ENCODE results near the gene CCDC183. TPM values are rescaled to one million over a fixed set of nuclear protein-coding genes. Genes with fewer than 3 reads are reported as not detected.
A peak's percentile ranks its signal among the peaks of the same experiment; 100 is the strongest.
"Not testable (repeated sequence)": the region's sequence is repeated elsewhere in the genome, so short reads cannot be mapped to it uniquely, and the experiment has no call there.

CCDC183 gene
- total and polyA plus RNA-seq, 3 experiments from 2014 or later: 0.26 to 0.73 TPM; not detected in 1

DNA sequence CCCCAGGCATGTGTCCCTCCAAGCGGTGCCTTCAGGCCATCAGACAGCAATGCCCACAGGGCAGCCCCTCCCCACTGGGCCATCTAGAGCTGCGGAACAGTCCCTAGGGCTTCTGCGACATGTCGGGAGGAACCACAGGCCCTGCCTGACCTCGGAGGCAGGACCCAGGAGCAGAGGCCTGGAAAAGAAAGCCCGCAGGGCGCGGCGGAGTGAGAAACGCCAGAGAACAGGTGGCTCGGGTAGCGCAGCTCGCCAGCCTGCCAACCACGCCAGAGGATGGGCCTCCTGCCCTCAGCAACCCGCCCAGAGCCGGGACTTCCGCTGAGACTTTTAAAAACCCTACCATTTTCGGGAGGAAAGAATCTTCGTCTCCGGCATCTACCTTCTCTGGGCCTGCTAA is 38.8 kb upstream of the CCDC183 start:
- Mint-ChIP-seq H3K27ac (peak overlapping the region in 1 of 8 donors; percentile 54), H3K9me3 (peaks cover 6 to 12% (median 7%) of the 10 kb centered on the region in 5 donors), H3K27me3 (peaks cover 7 to 26% of the 10 kb centered on the region in 2 donors), H3K4me3 (no peak overlapping the region), H3K36me3 (peaks cover 0 to 5% (median 0%) of the 10 kb centered on the region in 3 donors), H3K4me1 (no peaks in the 10 kb centered on the region)
- Histone ChIP-seq H3K27me3 (ENCODE audit: insufficient read depth, low read length, poor library complexity, severe bottlenecking) (no peaks in the 10 kb centered on the region), H3K27ac (ENCODE audit: low read depth, low read length) (no peak overlapping the region), H3K4me3 (ENCODE audit: low read length) (no peak overlapping the region), H3K9me3 (ENCODE audit: low read length) (no peaks in the 10 kb centered on the region), H3K4me1 (ENCODE audit: insufficient read depth, low read length) (no peaks in the 10 kb centered on the region), H3K36me3 (ENCODE audit: insufficient read depth, low read length) (no peaks in the 10 kb centered on the region)
- CTCF ChIA-PET: interaction anchor here (1.4 kb wide), 1 partner anchor 31 kb away, joined by 3 read pairs; no protein-coding TSS in a partner anchor
- POLR2A ChIA-PET: interaction anchor here (0.7 kb wide), 1 partner anchor 797 kb away, joined by 3 read pairs; no protein-coding TSS in a partner anchor
- no peak for DNase-seq

DNA sequence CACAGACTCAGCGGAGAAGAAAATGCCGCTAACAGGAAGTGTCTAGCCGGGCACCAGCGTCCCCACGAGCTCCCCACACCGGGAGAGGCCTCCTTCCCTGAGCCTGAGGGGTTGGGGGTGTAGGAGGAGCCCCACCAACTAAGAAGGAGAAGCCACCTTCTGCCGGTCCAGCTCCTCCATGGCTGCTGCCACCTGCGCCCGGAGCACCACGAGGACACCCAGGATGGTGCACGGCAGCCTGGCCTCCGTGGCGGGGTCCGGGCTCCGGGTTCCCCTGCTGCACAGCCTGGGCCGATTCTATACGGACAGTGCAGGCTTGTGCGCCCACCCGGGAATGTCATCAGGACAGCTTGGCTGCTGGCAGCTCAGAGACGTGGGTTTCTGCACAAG is 38.4 kb upstream of the CCDC183 start:
- H3K27ac Mint-ChIP-seq: no peak overlapping the region
- no peaks in the 10 kb centered on the region for H3K4me1 ChIP-seq (ENCODE audit: insufficient read depth, low read length)
- H3K27me3 Mint-ChIP-seq: peaks cover 7 to 22% of the 10 kb centered on the region in 2 donors
- POLR2A ChIA-PET: interaction anchor here (0.7 kb wide), 1 partner anchor 796 kb away, joined by 3 read pairs; no protein-coding TSS in a partner anchor
- no peak for DNase-seq
- H3K9me3 ChIP-seq (ENCODE audit: low read length): no peaks in the 10 kb centered on the region
- peaks cover 0 to under 1% (median 0%) of the 10 kb centered on the region in 3 donors for H3K36me3 Mint-ChIP-seq
- no peak overlapping the region for H3K4me3 ChIP-seq (ENCODE audit: low read length)
- H3K4me3 Mint-ChIP-seq: no peak overlapping the region
- no peak overlapping the region for H3K27ac ChIP-seq (ENCODE audit: low read depth, low read length)
- H3K36me3 ChIP-seq (ENCODE audit: insufficient read depth, low read length): no peaks in the 10 kb centered on the region
- CTCF ChIA-PET: interaction anchor here (0.6 to 1.5 kb wide), 4 partner anchors 9 to 31 kb away, joined by 3 to 4 read pairs (median 3); partner anchors contain the start of gene LCN6
- H3K9me3 Mint-ChIP-seq: peaks cover 1 to 8% (median 3%) of the 10 kb centered on the region in 5 donors
- no peaks in the 10 kb centered on the region for H3K4me1 Mint-ChIP-seq
- H3K27me3 ChIP-seq (ENCODE audit: insufficient read depth, low read length, poor library complexity, severe bottlenecking): no peaks in the 10 kb centered on the region

DNA sequence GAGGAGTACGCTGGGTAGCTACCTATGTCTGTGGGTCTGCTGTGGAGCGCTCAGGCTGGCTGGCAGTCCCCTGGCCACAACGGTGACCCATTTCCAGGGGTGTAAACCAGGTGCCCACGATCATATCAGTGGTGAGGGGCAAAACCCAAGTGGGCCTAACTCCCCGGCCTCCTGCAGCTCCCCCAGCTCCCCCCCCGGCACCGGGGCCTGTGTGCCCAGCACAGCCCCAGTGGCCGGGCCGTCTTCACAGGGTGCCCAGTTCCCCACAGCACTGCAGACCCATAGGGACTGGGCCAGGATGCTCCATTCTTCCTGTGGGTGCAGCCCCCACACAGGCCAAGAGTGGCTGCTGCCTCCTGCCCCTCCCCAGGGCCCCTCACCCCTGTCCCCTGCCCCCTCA is 37.1 kb upstream of the CCDC183 start:
- POLR2A ChIA-PET: no interaction called here
- H3K4me1 Mint-ChIP-seq: no peaks in the 10 kb centered on the region
- peaks cover 0 to 7% (median 2%) of the 10 kb centered on the region in 5 donors for H3K9me3 Mint-ChIP-seq
- no peak overlapping the region for H3K4me3 ChIP-seq (ENCODE audit: low read length)
- no peaks in the 10 kb centered on the region for H3K36me3 Mint-ChIP-seq
- no peaks in the 10 kb centered on the region for H3K27me3 ChIP-seq (ENCODE audit: insufficient read depth, low read length, poor library complexity, severe bottlenecking)
- H3K4me1 ChIP-seq (ENCODE audit: insufficient read depth, low read length): no peaks in the 10 kb centered on the region
- H3K9me3 ChIP-seq (ENCODE audit: low read length): no peaks in the 10 kb centered on the region
- H3K27me3 Mint-ChIP-seq: peaks cover 7 to 22% of the 10 kb centered on the region in 2 donors
- H3K27ac ChIP-seq (ENCODE audit: low read depth, low read length): no peak overlapping the region
- H3K4me3 Mint-ChIP-seq: no peak overlapping the region
- no peak overlapping the region for H3K27ac Mint-ChIP-seq
- CTCF ChIA-PET: interaction anchor here (1.3 to 1.5 kb wide), 2 partner anchors 10 to 29 kb away, joined by 3 to 4 read pairs; partner anchors contain the start of gene LCN6
- no peaks in the 10 kb centered on the region for H3K36me3 ChIP-seq (ENCODE audit: insufficient read depth, low read length)
- DNase-seq: peak in 1 of 5 donors; percentile 41

DNA sequence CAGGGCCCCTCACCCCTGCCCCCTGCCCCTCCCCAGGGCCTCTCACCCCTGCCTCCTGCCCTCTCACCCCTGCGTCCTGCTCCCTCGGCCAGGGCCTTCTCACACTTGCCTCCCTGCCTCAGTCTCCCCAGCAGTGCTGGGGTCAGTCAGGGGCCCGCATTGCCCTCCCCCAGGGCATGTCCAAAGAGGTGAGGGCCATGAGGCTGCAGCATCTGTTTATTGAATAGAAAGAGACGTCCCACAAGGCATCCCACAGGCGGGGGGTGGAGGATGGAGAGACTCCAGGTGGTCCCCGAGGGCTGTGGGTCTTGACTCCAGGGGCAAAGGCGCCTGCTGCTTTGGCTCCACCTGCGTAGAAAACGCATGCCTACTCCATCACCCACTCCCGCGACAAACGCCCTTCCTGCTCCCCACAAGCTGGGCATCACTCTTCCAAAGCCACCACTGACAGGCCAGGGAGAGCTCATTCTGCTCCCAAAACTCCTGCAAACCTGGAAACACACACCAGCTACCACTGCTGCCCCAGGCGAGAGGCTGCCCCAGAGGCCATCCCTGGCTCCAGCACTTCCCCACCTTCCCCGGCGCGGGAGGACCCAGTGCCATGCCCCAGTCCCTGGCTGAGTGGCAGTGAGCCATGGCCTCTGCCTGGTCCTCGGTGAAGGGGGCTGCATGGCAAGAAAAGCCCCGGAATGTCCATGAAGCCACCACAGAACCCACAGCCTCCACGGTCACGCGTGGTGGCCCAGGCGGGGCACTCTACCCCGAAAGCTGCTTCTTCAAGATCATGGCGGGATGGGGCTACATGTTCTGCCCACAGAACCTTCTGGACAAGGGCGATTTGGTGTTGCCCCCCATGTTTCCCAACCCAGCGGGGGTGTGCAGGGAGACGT is 36.5 kb upstream of the CCDC183 start:
- H3K4me1 ChIP-seq (ENCODE audit: insufficient read depth, low read length): no peaks in the 10 kb centered on the region
- peaks cover 0 to 7% (median 2%) of the 10 kb centered on the region in 5 donors for H3K9me3 Mint-ChIP-seq
- H3K9me3 ChIP-seq (ENCODE audit: low read length): no peaks in the 10 kb centered on the region
- H3K36me3 ChIP-seq (ENCODE audit: insufficient read depth, low read length): no peaks in the 10 kb centered on the region
- no peaks in the 10 kb centered on the region for H3K36me3 Mint-ChIP-seq
- ChIA-PET CTCF (no interaction called here), POLR2A (no interaction called here)
- no peak overlapping the region for H3K4me3 ChIP-seq (ENCODE audit: low read length)
- peaks cover 7 to 22% of the 10 kb centered on the region in 2 donors for H3K27me3 Mint-ChIP-seq
- no peaks in the 10 kb centered on the region for H3K27me3 ChIP-seq (ENCODE audit: insufficient read depth, low read length, poor library complexity, severe bottlenecking)
- no peak overlapping the region for H3K4me3 Mint-ChIP-seq
- H3K27ac Mint-ChIP-seq: no peak overlapping the region
- peak in 1 of 5 donors; percentile 33 for DNase-seq
- H3K27ac ChIP-seq (ENCODE audit: low read depth, low read length): no peak overlapping the region
- no peaks in the 10 kb centered on the region for H3K4me1 Mint-ChIP-seq

DNA sequence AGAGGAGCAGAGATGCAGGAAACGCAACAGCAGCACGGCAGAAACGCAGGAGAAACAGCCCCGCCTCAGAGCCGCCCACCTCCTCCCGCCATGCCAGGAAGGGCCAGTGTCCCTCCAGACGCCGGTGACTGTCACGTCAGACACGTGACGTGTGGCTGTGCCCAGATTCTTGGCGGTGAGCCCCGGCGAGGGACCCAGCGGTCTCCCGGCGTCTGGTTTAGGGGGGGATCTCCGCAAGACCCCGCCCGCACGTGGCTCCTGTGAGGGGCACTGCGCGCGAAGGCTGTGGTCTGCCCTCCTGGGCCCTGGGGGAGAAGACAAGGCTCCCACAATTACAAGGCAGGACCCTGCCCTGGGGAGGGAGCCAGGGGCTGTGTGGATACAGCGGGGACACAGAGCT is 35.7 kb upstream of the CCDC183 start:
- Mint-ChIP-seq H3K36me3 (no peaks in the 10 kb centered on the region), H3K27me3 (peaks cover 7 to 21% of the 10 kb centered on the region in 2 donors), H3K9me3 (peaks cover 0 to 5% (median 2%) of the 10 kb centered on the region in 5 donors), H3K4me1 (no peaks in the 10 kb centered on the region), H3K4me3 (no peak overlapping the region), H3K27ac (no peak overlapping the region)
- CTCF ChIA-PET: interaction anchor here (1.3 kb wide), 1 partner anchor 17 kb away, joined by 4 read pairs; no protein-coding TSS in a partner anchor
- H3K4me1 ChIP-seq (ENCODE audit: insufficient read depth, low read length): no peaks in the 10 kb centered on the region
- no peaks in the 10 kb centered on the region for H3K36me3 ChIP-seq (ENCODE audit: insufficient read depth, low read length)
- H3K4me3 ChIP-seq (ENCODE audit: low read length): no peak overlapping the region
- H3K27me3 ChIP-seq (ENCODE audit: insufficient read depth, low read length, poor library complexity, severe bottlenecking): no peaks in the 10 kb centered on the region
- H3K27ac ChIP-seq (ENCODE audit: low read depth, low read length): no peak overlapping the region
- POLR2A ChIA-PET: no interaction called here
- H3K9me3 ChIP-seq (ENCODE audit: low read length): no peaks in the 10 kb centered on the region
- DNase-seq: no peak

DNA sequence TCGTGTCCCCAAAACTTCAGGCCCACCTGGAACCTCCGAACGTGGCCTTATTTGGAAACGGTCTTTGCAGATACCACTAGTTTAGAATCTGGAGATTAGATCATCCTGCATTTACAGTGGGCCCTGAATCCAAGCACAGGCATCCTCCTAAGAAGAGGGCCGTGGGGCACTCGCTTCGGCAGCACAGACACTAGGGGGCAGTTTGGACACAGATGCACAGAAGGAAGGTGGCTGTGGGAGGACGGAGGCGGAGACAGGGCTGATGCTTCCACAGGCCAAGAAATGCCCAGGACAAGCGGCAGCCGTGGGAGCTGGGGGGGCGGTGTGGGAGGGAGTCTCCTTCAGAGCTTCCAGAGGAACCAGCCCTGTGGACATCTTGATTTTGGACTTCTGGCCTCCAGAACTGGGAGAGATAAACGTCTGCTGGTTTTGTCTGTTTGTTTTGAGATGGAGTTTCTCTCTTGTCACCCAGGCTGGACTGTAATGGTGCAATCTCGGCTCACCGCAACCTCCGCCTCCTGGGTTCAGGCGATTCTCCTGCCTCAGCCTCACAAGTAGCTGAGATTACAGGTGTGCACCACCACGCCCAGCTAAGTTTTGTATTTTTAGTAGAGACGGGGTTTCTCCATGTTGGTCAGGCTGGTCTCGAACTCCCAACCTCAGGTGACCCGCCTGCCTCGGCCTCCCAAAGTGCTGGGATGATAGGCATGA is 35.1 kb upstream of the CCDC183 start:
- H3K9me3 ChIP-seq (ENCODE audit: low read length); POLR2A ChIA-PET; H3K4me3 Mint-ChIP-seq; H3K36me3 ChIP-seq (ENCODE audit: insufficient read depth, low read length); H3K27ac ChIP-seq (ENCODE audit: low read depth, low read length); H3K4me1 Mint-ChIP-seq; H3K4me3 ChIP-seq (ENCODE audit: low read length); H3K36me3 Mint-ChIP-seq; H3K9me3 Mint-ChIP-seq; H3K27me3 ChIP-seq (ENCODE audit: insufficient read depth, low read length, poor library complexity, severe bottlenecking); H3K4me1 ChIP-seq (ENCODE audit: insufficient read depth, low read length): not testable (repeated sequence)
- Mint-ChIP-seq H3K27ac (peak overlapping the region in 2 of 8 donors; percentile 39 to 57), H3K27me3 (peaks cover 7 to 16% of the 10 kb centered on the region in 2 donors)
- peak in 1 of 5 donors; percentile 25 for DNase-seq
- CTCF ChIA-PET: interaction anchor here (1.3 kb wide), 1 partner anchor 17 kb away, joined by 4 read pairs; no protein-coding TSS in a partner anchor

DNA sequence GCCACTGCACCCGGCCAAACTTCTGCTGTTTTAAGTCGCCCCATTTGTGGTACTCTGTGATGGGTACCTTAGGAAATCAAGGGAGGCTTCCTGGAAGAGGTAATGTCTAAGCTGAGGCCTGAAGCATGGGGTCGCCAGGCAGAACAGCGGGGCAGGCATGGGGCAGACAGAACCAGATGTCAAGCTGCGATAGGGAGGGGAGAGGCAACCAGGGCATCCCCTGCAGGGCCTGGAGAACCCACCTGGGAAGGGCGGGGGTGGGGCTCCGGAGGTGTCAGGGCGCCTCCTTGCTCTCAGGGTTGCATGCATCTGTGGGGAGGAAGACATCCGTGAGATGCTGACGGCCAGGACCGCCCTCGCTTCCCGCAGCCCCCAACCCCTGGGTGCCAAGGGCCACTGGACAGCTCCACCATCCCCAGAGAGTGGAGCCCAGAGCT is 34.6 kb upstream of the CCDC183 start:
- no peak for DNase-seq
- no peaks in the 10 kb centered on the region for H3K9me3 ChIP-seq (ENCODE audit: low read length)
- H3K27ac ChIP-seq (ENCODE audit: low read depth, low read length): no peak overlapping the region
- no peaks in the 10 kb centered on the region for H3K4me1 ChIP-seq (ENCODE audit: insufficient read depth, low read length)
- Mint-ChIP-seq H3K27me3 (peaks cover 7 to 13% of the 10 kb centered on the region in 2 donors), H3K36me3 (no peaks in the 10 kb centered on the region), H3K4me1 (peaks cover 2 to 8% (median 5%) of the 10 kb centered on the region in 3 donors), H3K4me3 (no peak overlapping the region), H3K9me3 (no peaks in the 10 kb centered on the region), H3K27ac (peak overlapping the region in 1 of 8 donors; percentile 57)
- no peak overlapping the region for H3K4me3 ChIP-seq (ENCODE audit: low read length)
- H3K27me3 ChIP-seq (ENCODE audit: insufficient read depth, low read length, poor library complexity, severe bottlenecking): no peaks in the 10 kb centered on the region
- no peaks in the 10 kb centered on the region for H3K36me3 ChIP-seq (ENCODE audit: insufficient read depth, low read length)
- ChIA-PET CTCF (interaction anchor here (1.3 kb wide), 1 partner anchor 16 kb away, joined by 4 read pairs; no protein-coding TSS in a partner anchor), POLR2A (no interaction called here)
